Panc1 (cell line): Measurements from ENCODE around the gene FAHD1.

Experiments
- CTCF ChIP-seq: fragments of 450-650 bp; IDR thresholded peaks from 2 replicates; pipeline ENCODE4 v1.5.1; 2017; ENCODE audit warnings: mild to moderate bottlenecking
- POLR2AphosphoS5 ChIP-seq: IDR thresholded peaks from 2 replicates; pipeline ENCODE4 v1.6.1; 2012; ENCODE audit warnings: mild to moderate bottlenecking, low read depth, low read length, moderate library complexity
- REST ChIP-seq, 2 experiments: IDR thresholded peaks; 2 replicates each; pipeline ENCODE4 v1.6.1; 2011 to 2012; ENCODE audit warnings: low read depth in 2 of 2, control low read depth in 1 of 2, low read length in 1 of 2, mild to moderate bottlenecking in 1 of 2, moderate library complexity in 1 of 2; ENCODE audit not compliant: insufficient read depth in 1 of 2
- SIN3A ChIP-seq: IDR thresholded peaks from 2 replicates; pipeline ENCODE4 v1.6.1; 2012; ENCODE audit warnings: low read depth, mild to moderate bottlenecking, low read length, moderate library complexity, borderline replicate concordance; ENCODE audit not compliant: insufficient read depth

GRCh38 chr16:1870365-1871082, 43.5 kb downstream of the FAHD1 start:
- TF ChIP-seq REST (IDR thresholded peaks at IDR 0.05; ENCODE audit: insufficient read depth in 1 of 2, low read depth in 2 of 2, low read length in 1 of 2), result no peak
- no peak for TF ChIP-seq CTCF
- no peak for TF ChIP-seq POLR2AphosphoS5
- no peak for TF ChIP-seq SIN3A
